Right lung (tissue), 5 donors: ENCODE results near the gene DGKD. TPM values are rescaled to one million over a fixed set of nuclear protein-coding genes. Genes with fewer than 3 reads are reported as not detected.
A peak's percentile ranks its signal among the peaks of the same experiment; 100 is the strongest.

Experiments
- DNase-seq, 2 donors: peaks; one replicate each; pipeline ENCODE4 v3.0.0-alpha.2; 2013
- polyA plus RNA-seq, 5 donors: library from polyadenylated mRNA; unstranded; fragments of 120-200 nt; gene quantifications; one replicate each; pipeline versions ENCODE4 v1.2.1 to v1.2.3, GENCODE V29; 2013; ENCODE audit warnings: inconsistent platforms in 1 of 5, low replicate concordance in 1 of 5; ENCODE audit not compliant: insufficient read length in 5 of 5, insufficient read depth in 1 of 5

Gene DGKD
- polyA plus RNA-seq, 5 donors, result 23.5 to 32.5 (median 29.2) TPM

- DNase-seq, result no peak
These were observed 121.7 kb downstream of the DGKD start for GRCh38 chr2:233476063-233476410.

- DNase-seq, result no peak
These were observed 122.6 kb downstream of the DGKD start for GRCh38 chr2:233476651-233477547.

- no peak for DNase-seq
These were observed 123.5 kb downstream of the DGKD start for GRCh38 chr2:233477548-233478433.

GRCh38 chr2:233479616-233480489, 125.6 kb downstream of the DGKD start:
- DNase-seq, result no peak

- peak in 1 of 2 donors; percentile 11 for DNase-seq
These were observed 126.4 kb downstream of the DGKD start for GRCh38 chr2:233480490-233481202.

GRCh38 chr2:233481368-233482142, 127.3 kb downstream of the DGKD start:
- DNase-seq, result no peak

- no peak for DNase-seq
These were observed 128.3 kb downstream of the DGKD start for GRCh38 chr2:233482616-233483015.

- no peak for DNase-seq
These were observed 131.4 kb downstream of the DGKD start for GRCh38 chr2:233485726-233486125.

- no peak for DNase-seq
These were observed 132.1 kb downstream of the DGKD start for GRCh38 chr2:233486357-233486756.

GRCh38 chr2:233486778-233487552, 132.7 kb downstream of the DGKD start:
- peak in 1 of 2 donors; percentile 17 for DNase-seq

- DNase-seq, result no peak
These were observed 133.6 kb downstream of the DGKD start for GRCh38 chr2:233487748-233488345.

- DNase-seq, result no peak
These were observed 134.8 kb downstream of the DGKD start for GRCh38 chr2:233489143-233489542.

- no peak for DNase-seq
These were observed 135.4 kb downstream of the DGKD start for GRCh38 chr2:233489666-233490065.

- DNase-seq, result no peak
These were observed 136.5 kb downstream of the DGKD start for GRCh38 chr2:233490831-233491230.

- no peak for DNase-seq
These were observed 137.0 kb downstream of the DGKD start for GRCh38 chr2:233491326-233491725.

- DNase-seq, result no peak
These were observed 137.8 kb downstream of the DGKD start for GRCh38 chr2:233492078-233492477.

GRCh38 chr2:233492751-233493150, 138.5 kb downstream of the DGKD start:
- DNase-seq, result no peak

- no peak for DNase-seq
These were observed 141.5 kb downstream of the DGKD start for GRCh38 chr2:233495503-233496496.
